A673 (cell line): ENCODE data around the gene KIDINS220.

Experiments used
- CTCF ChIP-seq: fragments of 300-800, 200-600 bp; sonication (generic); conservative IDR thresholded peaks from 2 replicates; pipeline ENCODE4 v1.5.1; 2017; ENCODE audit warnings: low read depth, mild to moderate bottlenecking, antibody characterized with exemption, low read length, moderate library complexity, mixed read lengths
- EZH2 ChIP-seq: fragments of 200-600 bp; sonication (generic); IDR thresholded peaks from 2 replicates; pipeline ENCODE4 v1.6.1; 2017; ENCODE audit warnings: borderline replicate concordance, low read depth, mild to moderate bottlenecking, mixed read lengths, antibody characterized with exemption, low read length; ENCODE audit not compliant: poor library complexity, severe bottlenecking

- no peak for TF ChIP-seq CTCF
- no peak for TF ChIP-seq EZH2
Measured at GRCh38 chr2:8753609-8754008, 83.8 kb downstream of the KIDINS220 start.
